T-helper 2 cell (primary cell): ENCODE measurements around the gene ZNF398.
"Not testable (repeated sequence)": the region's sequence is repeated elsewhere in the genome, so short reads cannot be mapped to it uniquely, and the experiment has no call there.

Source experiments
- DNase-seq, 5 experiments: peaks; one replicate each; pipeline versions ENCODE4 v3.0.0 to v3.0.0-alpha.2; 2012 to 2022
- total RNA-seq, 2 donors: gene quantifications; one replicate each; lab custom pipeline; 2026; lab: John Stamatoyannopoulos, UW

ZNF398 gene
- 19.6 to 31.8 reads per million in 2 donors for total RNA-seq

- peak; percentile 54 to 89 (median 70) for DNase-seq
Observed at GRCh38 chr7:149147072-149147751, at the start of gene ZNF398. TSS of gene ZNF398 (plus strand) at chr7:149147453. CDS start at chr7:149147743, 290 bp downstream.

GRCh38 chr7:149099058-149099457 lies 48.2 kb upstream of the ZNF398 start:
- no peak for DNase-seq

DNA sequence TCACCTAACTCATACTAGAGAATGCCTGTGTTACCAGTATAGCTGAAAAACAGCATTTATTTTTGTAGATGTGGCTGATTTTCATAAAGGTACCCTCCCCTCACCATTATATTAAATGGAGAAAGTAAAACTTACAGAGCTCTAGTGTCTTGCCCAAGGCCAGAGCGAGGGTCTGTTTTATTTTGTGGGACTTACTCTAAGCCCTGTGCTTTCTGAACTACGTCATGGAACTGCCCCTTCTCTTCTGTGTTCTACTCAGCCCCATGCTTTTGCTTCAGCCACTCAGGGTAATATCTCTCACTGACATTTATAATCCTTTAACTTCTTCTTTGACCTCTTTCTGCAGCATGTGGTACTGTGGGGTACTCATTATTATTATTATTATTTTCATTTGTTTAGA lies 46.4 kb upstream of the ZNF398 start:
- DNase-seq: no peak

DNA sequence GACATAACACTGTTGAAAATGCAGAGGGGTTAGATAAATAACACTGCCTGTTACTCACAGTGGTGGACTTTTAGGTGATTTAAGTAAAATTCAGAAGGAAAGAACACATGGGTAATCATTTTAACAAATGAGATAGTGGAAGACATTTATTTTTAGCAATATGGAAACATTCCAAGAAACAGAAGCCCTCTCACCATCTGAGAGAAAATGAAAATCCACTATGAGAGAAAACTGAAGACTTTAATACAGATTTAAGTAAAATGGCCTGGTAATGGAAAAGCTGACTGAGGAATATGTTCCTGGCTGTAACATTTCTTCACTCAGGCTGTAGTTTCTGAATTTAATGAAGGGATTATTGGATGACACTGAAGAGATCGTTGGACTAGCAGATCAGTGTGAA lies 44.6 kb upstream of the ZNF398 start:
- DNase-seq: no peak

DNA sequence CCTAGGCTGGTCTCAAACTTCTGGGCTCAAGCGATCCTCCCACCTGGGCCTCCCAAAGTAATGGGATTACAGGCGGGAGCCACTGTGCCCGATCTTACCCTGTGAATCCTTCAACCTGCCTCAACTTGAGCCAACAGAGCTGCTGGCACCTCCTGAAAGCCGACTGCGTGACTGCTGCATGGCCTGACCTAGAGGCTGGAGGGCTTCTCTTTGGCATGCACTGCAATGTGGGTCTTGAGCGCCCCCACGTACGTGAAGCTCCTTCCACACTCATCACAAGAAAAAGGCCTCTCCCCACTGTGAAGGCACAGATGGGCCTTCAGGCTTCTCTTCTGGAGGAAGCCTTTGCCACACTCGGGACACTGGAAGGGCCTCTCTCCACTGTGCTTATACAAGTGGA lies 43.8 kb upstream of the ZNF398 start:
- no peak for DNase-seq

- DNase-seq: no peak
Observed at GRCh38 chr7:149104214-149104613, 43.0 kb upstream of the ZNF398 start.

DNA sequence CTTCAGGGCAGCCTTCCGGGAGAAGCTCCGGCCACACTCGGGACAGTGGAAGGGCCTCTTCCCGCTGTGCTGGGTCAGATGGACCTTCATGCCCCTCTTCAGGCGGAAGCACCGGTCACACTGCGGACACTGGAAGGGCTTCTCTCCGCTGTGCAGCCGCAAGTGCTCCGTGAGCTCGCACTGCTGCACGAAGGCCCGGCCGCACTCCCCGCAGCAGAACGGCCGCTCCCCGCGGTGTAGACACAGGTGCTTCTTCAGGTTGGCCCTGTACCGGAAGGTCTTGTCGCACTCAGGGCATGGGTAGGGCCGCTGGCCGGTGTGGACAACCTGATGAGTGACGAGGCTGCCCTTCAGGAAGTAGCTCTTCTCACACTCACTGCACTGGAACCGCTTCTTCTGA lies 42.5 kb upstream of the ZNF398 start:
- no peak for DNase-seq

GRCh38 chr7:149109969-149110368 lies 37.3 kb upstream of the ZNF398 start:
- no peak for DNase-seq

GRCh38 chr7:149125189-149125862 lies 21.9 kb upstream of the ZNF398 start:
- no peak for DNase-seq

DNA sequence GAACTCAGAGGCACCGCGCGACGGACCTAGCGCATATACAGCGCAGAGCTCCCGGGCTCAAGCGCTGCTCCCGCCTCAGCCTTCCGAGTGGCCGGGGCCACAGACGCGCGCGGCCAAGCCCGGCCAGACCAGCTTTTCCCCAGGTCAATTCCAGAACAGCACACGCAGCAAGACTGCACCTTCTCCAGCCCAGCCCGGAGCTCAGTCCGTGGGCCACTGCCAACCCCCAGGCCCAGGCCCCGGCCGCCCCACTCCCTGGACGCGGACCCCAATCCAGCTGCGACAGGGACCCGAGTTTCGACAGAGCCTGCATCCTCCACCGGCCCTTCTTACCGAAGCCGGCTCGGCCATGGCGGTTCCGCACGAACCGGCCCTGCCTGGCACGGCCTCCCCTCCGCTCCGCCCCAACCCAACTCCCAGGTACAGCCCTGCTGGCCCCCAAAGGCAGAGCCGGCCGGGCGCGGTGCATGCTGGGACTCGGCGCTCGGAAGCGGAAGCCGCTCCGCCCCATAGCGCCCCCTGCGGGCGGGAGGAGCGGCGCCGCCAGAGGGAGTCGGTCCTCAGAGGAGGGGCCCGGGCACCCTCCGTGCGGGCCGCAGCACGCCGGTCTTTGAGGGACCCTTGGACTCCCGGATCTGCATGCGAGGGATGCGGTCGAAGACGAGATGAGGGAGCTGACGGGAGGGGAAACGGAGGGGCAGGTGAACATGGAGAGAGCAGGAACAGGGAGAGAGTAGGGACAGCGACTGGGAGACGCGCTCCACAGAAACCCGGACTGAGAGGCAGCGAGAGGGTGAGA lies 21.2 kb upstream of the ZNF398 start, which contains the start of gene ZNF425:
ZNF425 (minus strand) TSS at position 462 of the 799 bp plus-strand sequence; CDS start at position 351, 111 bp downstream.
- peak; percentile 87 to 93 (median 92) for DNase-seq

DNA sequence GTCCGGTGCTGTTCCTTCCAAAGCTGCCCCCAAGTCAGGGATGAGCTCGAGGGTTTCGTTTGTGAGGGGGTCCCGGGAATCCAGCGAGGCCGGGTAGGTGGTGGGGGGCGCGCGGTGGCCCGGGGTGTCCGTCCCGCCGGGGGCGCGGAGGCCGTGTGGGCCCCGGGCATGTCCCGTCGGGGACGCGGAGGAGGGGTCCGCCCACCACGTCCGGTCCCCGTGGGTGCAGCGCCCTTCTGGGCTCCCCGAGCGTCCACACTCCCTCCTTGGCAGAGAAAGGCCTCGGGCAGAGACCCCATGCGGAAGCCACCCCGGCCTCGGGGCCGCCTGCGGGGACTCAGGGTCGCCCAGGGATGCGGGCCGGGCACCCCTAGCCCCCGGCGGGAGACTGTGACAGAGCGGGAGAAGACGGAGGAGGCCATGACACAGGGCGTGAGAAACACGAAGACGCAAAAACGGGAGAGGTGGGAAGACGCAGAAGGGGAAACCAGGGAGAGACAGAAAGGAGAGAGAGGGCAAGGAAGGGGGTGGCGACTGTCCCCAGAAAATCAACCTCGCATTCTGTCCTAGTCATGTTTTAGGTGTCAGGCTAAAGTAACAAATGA lies 20.5 kb upstream of the ZNF398 start:
- DNase-seq: peak; percentile 26 to 81 (median 43)

DNA sequence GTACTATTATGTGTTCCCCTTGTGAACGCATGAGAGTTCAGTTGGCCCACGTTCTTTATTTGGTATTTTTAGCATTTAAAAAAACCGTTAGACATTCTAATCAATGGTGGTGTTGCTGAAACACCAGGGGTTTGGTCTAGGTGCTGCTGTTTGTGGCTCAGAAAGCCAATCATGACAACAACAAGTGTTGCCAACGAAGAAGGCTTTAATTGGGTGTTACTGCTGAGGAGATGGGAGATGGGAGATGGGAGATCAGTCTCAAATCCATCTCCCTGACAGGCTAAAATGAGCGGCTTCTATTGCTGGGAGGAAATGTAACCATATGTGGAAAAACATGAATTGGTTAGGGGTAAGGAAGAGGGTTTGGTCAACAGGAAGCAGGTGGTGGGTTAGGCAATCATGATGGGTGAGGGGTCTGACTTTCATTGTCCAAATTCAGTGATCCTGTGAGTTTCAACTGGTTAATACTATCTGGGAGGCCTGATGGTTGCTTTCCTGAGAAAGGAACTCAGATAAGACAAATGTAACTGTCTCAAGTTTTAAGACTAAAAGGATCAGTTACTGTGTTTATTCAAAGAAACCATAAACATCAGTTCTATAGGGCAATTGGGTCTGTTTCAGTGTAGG lies 16.6 kb upstream of the ZNF398 start:
- no peak for DNase-seq

GRCh38 chr7:149133028-149133710 lies 14.1 kb upstream of the ZNF398 start:
- DNase-seq: no peak

GRCh38 chr7:149136118-149136517 lies 11.1 kb upstream of the ZNF398 start:
- DNase-seq: no peak

GRCh38 chr7:149140831-149141230 lies 6.4 kb upstream of the ZNF398 start:
- DNase-seq: no peak

DNA sequence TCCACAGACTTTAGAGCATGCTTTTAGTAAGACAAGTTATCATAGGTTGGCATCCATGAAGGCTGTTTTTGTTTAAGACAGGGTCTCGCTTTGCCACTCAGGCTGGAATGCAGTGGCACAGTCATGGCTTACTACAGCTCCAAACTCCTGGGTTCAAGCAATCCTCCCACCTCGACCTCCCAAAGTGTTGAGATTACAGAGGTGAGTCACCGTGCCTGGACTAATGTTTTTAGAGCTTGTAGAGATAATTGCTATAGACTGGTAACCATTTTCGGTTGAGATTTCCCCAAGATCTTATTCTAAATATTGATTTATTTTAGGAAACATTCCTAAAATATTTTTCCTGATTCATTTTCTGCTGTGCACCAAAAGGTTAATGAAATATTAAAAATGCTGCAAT lies 5.4 kb upstream of the ZNF398 start:
- DNase-seq: no peak

GRCh38 chr7:149144436-149144922 lies 2.8 kb upstream of the ZNF398 start:
- DNase-seq: not testable (repeated sequence)

DNA sequence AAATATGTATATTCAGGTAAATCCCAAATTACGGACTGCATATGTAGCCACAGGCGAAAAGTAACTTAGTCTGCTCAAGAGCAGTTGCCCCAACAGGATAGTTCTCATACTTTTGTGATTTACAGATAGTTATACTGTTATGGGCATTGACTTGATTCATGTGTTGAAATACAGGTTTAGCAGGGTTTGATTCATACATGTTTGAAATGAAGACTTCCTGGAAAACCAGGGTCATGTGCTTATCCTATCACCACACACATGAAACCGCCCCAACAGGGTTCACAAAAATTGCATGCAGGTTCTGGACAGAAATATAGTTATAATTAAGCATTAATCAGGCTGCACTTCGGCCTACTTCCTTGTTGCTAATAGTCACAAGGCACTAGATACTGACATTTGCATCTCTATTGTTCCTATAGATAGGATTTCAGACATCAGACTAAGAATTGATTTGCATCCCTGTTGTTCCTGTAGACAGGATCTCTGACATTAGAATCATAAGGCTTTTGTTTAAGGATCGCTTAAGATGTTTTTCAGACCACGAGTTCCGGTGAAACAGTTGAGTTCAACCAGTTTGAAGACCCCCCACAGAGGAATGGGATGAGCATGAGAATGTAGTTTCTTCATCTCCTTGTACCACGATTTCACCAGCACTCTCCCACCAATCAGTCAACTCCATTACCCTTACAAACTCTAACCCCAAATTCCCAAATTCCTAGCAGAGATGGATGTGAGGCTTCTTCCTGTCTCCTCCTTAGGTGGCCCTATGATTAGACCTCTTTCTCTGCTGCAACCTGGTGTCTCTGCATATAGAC lies 2.0 kb upstream of the ZNF398 start:
- DNase-seq: no peak

DNA sequence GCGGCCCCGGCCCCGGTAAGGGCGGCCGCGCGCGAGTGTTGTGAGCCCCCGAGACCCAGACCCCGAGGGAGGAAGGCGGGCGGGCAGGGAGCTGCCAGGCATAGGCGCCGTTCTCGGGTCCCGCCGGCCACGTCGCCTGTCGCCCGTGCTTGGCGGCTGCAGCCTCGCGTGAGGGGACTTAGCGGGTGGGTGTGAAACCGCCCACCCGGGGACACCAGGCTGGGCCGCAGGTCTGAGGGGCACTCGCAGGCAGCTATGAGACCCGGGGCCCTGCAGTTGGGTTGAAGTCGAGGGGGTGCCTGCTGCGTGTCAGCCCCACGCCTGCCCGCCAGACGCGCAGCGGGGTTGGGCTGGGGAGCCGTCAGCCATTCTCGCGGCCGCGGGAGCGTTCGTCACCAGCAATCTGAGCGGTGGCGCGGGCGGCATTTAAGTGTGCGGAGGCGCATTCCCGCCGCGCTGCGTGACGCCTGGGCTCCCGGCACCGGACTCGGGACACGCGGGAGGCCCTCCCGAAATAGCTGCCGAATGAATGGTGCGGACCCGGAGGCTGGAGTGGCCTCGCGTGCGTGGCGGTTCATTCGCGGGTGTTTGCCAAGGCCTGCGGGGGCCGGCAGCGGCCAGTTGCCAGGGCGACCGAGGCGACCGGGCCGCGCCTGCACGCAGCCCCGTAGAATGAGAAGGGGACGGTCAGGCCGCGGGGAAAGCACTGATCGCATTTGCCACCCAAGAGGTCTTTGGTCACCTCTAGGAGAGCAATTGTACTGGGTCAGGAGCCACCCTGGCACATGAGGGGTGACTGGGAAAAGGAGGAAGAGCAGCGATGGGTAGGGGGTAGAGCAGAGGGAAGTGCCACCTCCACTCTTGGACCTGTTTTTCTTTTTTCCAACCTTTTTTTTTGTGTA lies 750 bp downstream of the ZNF398 start:
- peak; percentile 41 to 76 (median 61) for DNase-seq

GRCh38 chr7:149150981-149151380 lies 3.7 kb downstream of the ZNF398 start:
- DNase-seq: no peak
